GM10248 (cell line): ENCODE results near the gene ELAPOR2.
"Not testable (repeated sequence)": the region's sequence is repeated elsewhere in the genome, so short reads cannot be mapped to it uniquely, and the experiment has no call there.

Experiments used
- CTCF ChIA-PET: fragments of 300-600 bp; sonication (Branson Sonifier 250); formaldehyde crosslinking; extraction: SDS; loops from one replicate; lab custom pipeline; 2021; ENCODE audit warnings: antibody characterized with exemption; lab: Yijun Ruan, JAX
- POLR2A ChIA-PET: fragments of 350-650 bp; sonication (Branson Sonifier 250); formaldehyde crosslinking; extraction: SDS; loops from one replicate; lab custom pipeline; 2020; ENCODE audit warnings: antibody characterized with exemption; lab: Yijun Ruan, JAX
- DNase-seq: peaks from one replicate; pipeline ENCODE4 v3.0.0; 2012; ENCODE audit errors: extremely low spot score
- CTCF ChIP-seq: IDR thresholded peaks from 2 replicates; pipeline ENCODE4 v1.5.1; 2012; ENCODE audit warnings: mild to moderate bottlenecking, low read depth; ENCODE audit errors: extremely low read depth, missing control alignments, control extremely low read depth

ELAPOR2 gene

GRCh38 chr7:87046456-87046855 is 13.0 kb downstream of the ELAPOR2 start:
- TF ChIP-seq CTCF: no peak
- CTCF ChIA-PET: interaction anchor here (2.4 kb wide), 1 partner anchor 10 kb away, joined by 5 read pairs; no protein-coding TSS in a partner anchor
- no peak for DNase-seq
- POLR2A ChIA-PET: no interaction called here

GRCh38 chr7:87044713-87045112 is 14.7 kb downstream of the ELAPOR2 start:
- POLR2A ChIA-PET, DNase-seq, CTCF ChIA-PET: not testable (repeated sequence)

GRCh38 chr7:87041586-87041985 is 17.9 kb downstream of the ELAPOR2 start:
- POLR2A ChIA-PET, CTCF ChIA-PET, DNase-seq: not testable (repeated sequence)

- POLR2A ChIA-PET: not testable (repeated sequence)
- CTCF ChIA-PET: interaction anchor here (1.3 to 2.3 kb wide), 2 partner anchors 19 to 100 kb away, joined by 3 to 9 read pairs; partner anchors contain the start of gene ELAPOR2
Measured at GRCh38 chr7:87039691-87040299, 19.7 kb downstream of the ELAPOR2 start.

GRCh38 chr7:87038993-87039690 is 20.3 kb downstream of the ELAPOR2 start:
- ChIA-PET POLR2A (no interaction called here), CTCF (interaction anchor here (0.8 to 2.3 kb wide), 5 partner anchors 12 to 100 kb away, joined by 3 to 9 read pairs (median 3); partner anchors contain the start of gene ELAPOR2)
- no peak for TF ChIP-seq CTCF
- no peak for DNase-seq

More at GRCh38 chr7:87039691-87040299, 19.7 kb downstream of the ELAPOR2 start:
- DNase-seq: not testable (repeated sequence)

- DNase-seq: no peak
- CTCF ChIA-PET: interaction anchor here (0.9 to 2.0 kb wide), 2 partner anchors 9 to 32 kb away, joined by 3 to 5 read pairs; no protein-coding TSS in a partner anchor
- POLR2A ChIA-PET: no interaction called here
- no peak for TF ChIP-seq CTCF
Measured at GRCh38 chr7:87036985-87037384, 22.5 kb downstream of the ELAPOR2 start.

GRCh38 chr7:87032604-87033339 is 26.7 kb downstream of the ELAPOR2 start:
- DNase-seq: no peak
- no peak for TF ChIP-seq CTCF
- CTCF ChIA-PET: interaction anchor here (0.9 to 3.2 kb wide), 10 partner anchors 17 to 116 kb away, joined by 3 to 9 read pairs (median 3); partner anchors contain the start of gene ELAPOR2
- POLR2A ChIA-PET: interaction anchor here (0.7 kb wide), 1 partner anchor 116 kb away, joined by 3 read pairs; no protein-coding TSS in a partner anchor
